Prostate gland (tissue), 2 donors: ENCODE results near the gene KRT7. TPM values are rescaled to one million over a fixed set of nuclear protein-coding genes. Genes with fewer than 3 reads are reported as not detected.
A peak's percentile ranks its signal among the peaks of the same experiment; 100 is the strongest.
"Not testable (repeated sequence)": the region's sequence is repeated elsewhere in the genome, so short reads cannot be mapped to it uniquely, and the experiment has no call there.

Experiments
- DNase-seq: peaks from one replicate; pipeline ENCODE4 v3.0.0-alpha.2; 2019; ENCODE audit warnings: low spot score
- H3K27ac ChIP-seq, 2 donors: fragments of 200-600 bp; sonication (generic); 2 replicates each; pipeline ENCODE4 v1.5.1; 2017 to 2019
- H3K27me3 ChIP-seq: fragments of 200-600 bp; sonication (generic); replicated peaks from 2 replicates; pipeline ENCODE4 v1.5.1; 2019; ENCODE audit not compliant: insufficient read depth
- H3K36me3 ChIP-seq, 2 donors: fragments of 200-600 bp; sonication (generic); 1 replicate in 1 of 2; 2 replicates in 1 of 2; pipeline versions ENCODE4 v1.5.1 to v1.8.1; 2017 to 2019
- H3K4me1 ChIP-seq: fragments of 200-600 bp; sonication (generic); replicated peaks from 2 replicates; pipeline ENCODE4 v1.5.1; 2019
- H3K4me3 ChIP-seq, 2 donors: fragments of 200-600 bp; sonication (generic); 2 replicates each; pipeline ENCODE4 v1.5.1; 2017 to 2019
- H3K9me3 ChIP-seq: fragments of 200-600 bp; sonication (generic); 2 replicates; pipeline ENCODE4 v1.5.1; 2017
- CTCF ChIP-seq, 4 experiments: fragments of 200-600 bp in 2 of 4; fragments of 450-650 bp in 2 of 4; sonication (generic) in 2 of 4; IDR thresholded peaks; 1 replicate in 3 of 4; 2 replicates in 1 of 4; pipeline ENCODE4 v1.5.1; 2016 to 2019; ENCODE audit warnings: antibody characterized with exemption in 4 of 4, mild to moderate bottlenecking in 2 of 4, moderate library complexity in 2 of 4
- POLR2A ChIP-seq: fragments of 450-650 bp; IDR thresholded peaks from one replicate; pipeline ENCODE4 v1.6.1; 2016; ENCODE audit warnings: antibody characterized with exemption, mild to moderate bottlenecking
- POLR2AphosphoS5 ChIP-seq: sonication (generic); formaldehyde crosslinking; IDR thresholded peaks from one replicate; pipeline ENCODE4 v1.6.1; 2017; ENCODE audit warnings: antibody characterized with exemption
- WGBS: methylation state at CpG from one replicate; pipeline ENCODE4 v1.1.5; 2018; 5-methylcytosine and 5-hydroxymethylcytosine counted together
- intact Hi-C: fragments of 100-400 bp; cut with DNase I; formaldehyde crosslinking; loops from one replicate; pipeline ENCODE4 v1.14.2; 2022
- total RNA-seq, 2 donors: library from RNA; depleted of rRNA; stranded (reverse); fragments of >200 nt; gene quantifications; one replicate each; pipeline ENCODE4 v1.1.0, GENCODE V29; 2016

KRT7 gene
- total RNA-seq, 2 donors from 2014 or later: 53.1 to 151 TPM

DNA sequence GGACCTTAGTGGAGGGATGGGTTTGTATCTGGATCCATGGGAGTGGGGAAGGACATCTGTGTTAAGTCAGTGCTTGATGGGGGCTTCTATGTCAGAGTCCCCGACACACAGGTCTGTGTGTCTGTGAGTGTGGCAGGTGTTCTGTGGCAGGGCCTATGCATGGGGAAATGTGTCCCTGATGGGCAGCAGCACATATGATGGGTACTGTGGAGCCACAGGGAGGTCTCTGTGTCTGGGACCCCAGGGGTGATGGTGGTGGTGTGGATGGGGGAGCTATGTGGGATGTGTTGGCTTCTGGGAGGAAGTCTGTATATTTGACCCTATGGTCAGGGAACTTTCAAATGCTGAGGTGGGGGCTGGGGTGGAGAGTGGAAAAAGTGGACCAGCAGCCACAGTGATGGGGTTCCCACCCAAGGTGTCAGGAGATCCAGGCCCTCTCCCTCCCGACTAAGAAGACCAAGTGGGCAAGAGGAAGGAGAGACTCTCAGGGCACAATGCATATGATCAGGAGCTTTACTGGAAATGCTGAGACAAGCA, 16.5 kb downstream of the KRT7 start:
- H3K27ac ChIP-seq: peak overlapping the region; percentile 71 to 87
- no peak overlapping the region for H3K4me3 ChIP-seq
- WGBS: 73% methylated on average over 2 of the region's 2 CpGs
- intact Hi-C loops: no loop called here
- peaks cover 4% of the 10 kb centered on the region for H3K4me1 ChIP-seq
- no peaks in the 10 kb centered on the region for H3K27me3 ChIP-seq
- TF ChIP-seq POLR2A (no peak), POLR2AphosphoS5 (no peak), CTCF (IDR thresholded peaks at IDR 0.05) (no peak)
- H3K9me3 ChIP-seq: no peaks in the 10 kb centered on the region
- DNase-seq: no peak
- H3K36me3 ChIP-seq: no peaks in the 10 kb centered on the region

- Histone ChIP-seq H3K27me3 (no peaks in the 10 kb centered on the region), H3K4me3 (no peak overlapping the region), H3K27ac (peak overlapping the region; percentile 71 to 87), H3K9me3 (no peaks in the 10 kb centered on the region), H3K4me1 (peaks cover 2% of the 10 kb centered on the region), H3K36me3 (no peaks in the 10 kb centered on the region)
- TF ChIP-seq CTCF (IDR thresholded peaks at IDR 0.05) (no peak), POLR2A (no peak), POLR2AphosphoS5 (no peak)
- intact Hi-C loops: no loop called here
- no peak for DNase-seq
- WGBS: 80% methylated on average over 35 of the region's 52 CpGs
Measured at GRCh38 chr12:52250048-52250990, 17.3 kb downstream of the KRT7 start.

- Histone ChIP-seq H3K27me3 (no peaks in the 10 kb centered on the region), H3K27ac (no peak overlapping the region), H3K36me3 (no peaks in the 10 kb centered on the region), H3K4me3 (no peak overlapping the region), H3K9me3 (no peaks in the 10 kb centered on the region), H3K4me1 (peaks cover 2% of the 10 kb centered on the region)
- DNase-seq: no peak
- 71% methylated on average over 9 of the region's 9 CpGs for WGBS
- TF ChIP-seq CTCF (IDR thresholded peaks at IDR 0.05) (no peak), POLR2AphosphoS5 (no peak), POLR2A (no peak)
- intact Hi-C loops: no loop called here
Measured at GRCh38 chr12:52251367-52252051, 18.5 kb downstream of the KRT7 start.

- H3K27ac ChIP-seq, intact Hi-C loops: not testable (repeated sequence)
- WGBS: 91% methylated on average over 8 of the region's 8 CpGs
Measured at GRCh38 chr12:52252175-52252615, 19.2 kb downstream of the KRT7 start.

More at GRCh38 chr12:52252175-52252615, 19.2 kb downstream of the KRT7 start:
- H3K4me3 ChIP-seq, DNase-seq, H3K36me3 ChIP-seq, H3K27me3 ChIP-seq, H3K4me1 ChIP-seq, H3K9me3 ChIP-seq: not testable (repeated sequence)
- peak in 1 of 4 experiments; percentile 5 for TF ChIP-seq CTCF (IDR thresholded peaks at IDR 0.05)
